ENCODE measurements around the gene HERC2.

DNA sequence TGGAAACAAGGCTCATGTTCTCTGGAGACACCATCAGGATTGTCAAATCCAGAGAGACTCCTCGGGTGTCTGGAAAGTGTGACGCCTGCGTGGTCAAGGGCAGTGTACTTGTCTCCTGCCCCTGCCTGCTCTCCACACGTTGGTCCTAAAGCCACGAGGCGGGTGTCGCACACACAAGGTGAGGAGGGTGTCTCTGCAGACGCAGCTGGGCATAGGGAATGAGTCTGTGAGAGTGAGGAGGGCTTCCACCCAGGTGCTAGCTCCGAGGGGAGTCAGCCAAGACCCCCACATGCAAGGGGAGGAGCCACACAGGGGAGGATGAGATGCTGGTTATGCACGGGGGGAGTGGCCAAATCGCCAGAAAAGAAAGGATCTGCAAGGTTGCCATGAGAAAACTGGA is 194.9 kb downstream of the HERC2 start:
- TF ChIP-seq, protein P1, sequence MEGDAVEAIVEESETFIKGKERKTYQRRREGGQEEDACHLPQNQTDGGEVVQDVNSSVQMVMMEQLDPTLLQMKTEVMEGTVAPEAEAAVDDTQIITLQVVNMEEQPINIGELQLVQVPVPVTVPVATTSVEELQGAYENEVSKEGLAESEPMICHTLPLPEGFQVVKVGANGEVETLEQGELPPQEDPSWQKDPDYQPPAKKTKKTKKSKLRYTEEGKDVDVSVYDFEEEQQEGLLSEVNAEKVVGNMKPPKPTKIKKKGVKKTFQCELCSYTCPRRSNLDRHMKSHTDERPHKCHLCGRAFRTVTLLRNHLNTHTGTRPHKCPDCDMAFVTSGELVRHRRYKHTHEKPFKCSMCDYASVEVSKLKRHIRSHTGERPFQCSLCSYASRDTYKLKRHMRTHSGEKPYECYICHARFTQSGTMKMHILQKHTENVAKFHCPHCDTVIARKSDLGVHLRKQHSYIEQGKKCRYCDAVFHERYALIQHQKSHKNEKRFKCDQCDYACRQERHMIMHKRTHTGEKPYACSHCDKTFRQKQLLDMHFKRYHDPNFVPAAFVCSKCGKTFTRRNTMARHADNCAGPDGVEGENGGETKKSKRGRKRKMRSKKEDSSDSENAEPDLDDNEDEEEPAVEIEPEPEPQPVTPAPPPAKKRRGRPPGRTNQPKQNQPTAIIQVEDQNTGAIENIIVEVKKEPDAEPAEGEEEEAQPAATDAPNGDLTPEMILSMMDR (IDR thresholded peaks at IDR 0.05) = no peak
- no peak for TF ChIP-seq POLR2A (IDR thresholded peaks at IDR 0.05)
